Testis (tissue), 3 donors: ENCODE data around the gene LAMA1. TPM values are rescaled to one million over a fixed set of nuclear protein-coding genes. Genes with fewer than 3 reads are reported as not detected.

ENCODE experiments used
- DNase-seq: peaks from one replicate; pipeline ENCODE4 v3.0.0-alpha.2; 2019
- H3K27ac ChIP-seq, 2 donors: fragments of 200-600 bp; sonication (generic); one replicate each; pipeline ENCODE4 v1.5.1; 2019
- H3K27me3 ChIP-seq: fragments of 200-600 bp; sonication (generic); one replicate; pipeline ENCODE4 v1.5.1; 2019
- H3K36me3 ChIP-seq: fragments of 200-600 bp; sonication (generic); one replicate; pipeline ENCODE4 v1.5.1; 2017; ENCODE audit warnings: low read depth; ENCODE audit errors: missing control alignments
- H3K4me1 ChIP-seq: fragments of 200-600 bp; sonication (generic); one replicate; pipeline ENCODE4 v1.5.1; 2019
- H3K4me3 ChIP-seq, 2 donors: fragments of 200-600 bp; sonication (generic); one replicate each; pipeline ENCODE4 v1.5.1; 2017 to 2019
- H3K9me3 ChIP-seq: fragments of 200-600 bp; sonication (generic); one replicate; pipeline ENCODE4 v1.5.1; 2017
- POLR2A ChIP-seq: fragments of 450-650 bp; IDR thresholded peaks from one replicate; pipeline ENCODE4 v1.6.1; 2017; ENCODE audit warnings: antibody characterized with exemption, mild to moderate bottlenecking, moderate library complexity
- WGBS, 2 donors: methylation state at CpG; one replicate each; pipeline ENCODE4 v1.1.5; 2018; 5-methylcytosine and 5-hydroxymethylcytosine counted together
- intact Hi-C: fragments of 100-400 bp; cut with DNase I; formaldehyde crosslinking; loops from one replicate; pipeline ENCODE4 v1.15.1; 2023; ENCODE audit warnings: low total_unique reads
- polyA plus RNA-seq: library from polyadenylated mRNA; stranded (reverse); fragments of 350-450 nt; fragmentation: Illumina TruSeq; extraction: RNeasy Lipid Tissue Mini Kit (QIAGEN cat#74804); gene quantifications from one replicate; pipeline ENCODE4 v1.2.3, GENCODE V29; 2014; ENCODE audit warnings: low read depth, low replicate concordance; ENCODE audit not compliant: insufficient read depth
- total RNA-seq, 2 donors: library from RNA; depleted of rRNA; stranded (reverse); fragments of >200 nt; gene quantifications; one replicate each; pipeline ENCODE4 v1.2.3, GENCODE V29; 2016
- TF ChIP-seq, protein P1 (sequence below), 3 experiments: fragments of 450-650 bp in 2 of 3; fragments of 200-600 bp in 1 of 3; sonication (generic) in 1 of 3; IDR thresholded peaks; one replicate each; pipeline ENCODE4 v1.5.1; 2016 to 2019; ENCODE audit warnings: antibody characterized with exemption in 3 of 3, mild to moderate bottlenecking in 2 of 3, moderate library complexity in 1 of 3

The LAMA1 gene
- total and polyA plus RNA-seq, 3 donors from 2014 or later: 35.7 to 146 (median 141) TPM

- DNase-seq: no peak
- no peak overlapping the region for H3K4me3 ChIP-seq
- no peak overlapping the region for H3K27ac ChIP-seq
- H3K36me3 ChIP-seq: no peaks in the 10 kb centered on the region
- intact Hi-C loops: no loop called here
- TF ChIP-seq, protein P1, sequence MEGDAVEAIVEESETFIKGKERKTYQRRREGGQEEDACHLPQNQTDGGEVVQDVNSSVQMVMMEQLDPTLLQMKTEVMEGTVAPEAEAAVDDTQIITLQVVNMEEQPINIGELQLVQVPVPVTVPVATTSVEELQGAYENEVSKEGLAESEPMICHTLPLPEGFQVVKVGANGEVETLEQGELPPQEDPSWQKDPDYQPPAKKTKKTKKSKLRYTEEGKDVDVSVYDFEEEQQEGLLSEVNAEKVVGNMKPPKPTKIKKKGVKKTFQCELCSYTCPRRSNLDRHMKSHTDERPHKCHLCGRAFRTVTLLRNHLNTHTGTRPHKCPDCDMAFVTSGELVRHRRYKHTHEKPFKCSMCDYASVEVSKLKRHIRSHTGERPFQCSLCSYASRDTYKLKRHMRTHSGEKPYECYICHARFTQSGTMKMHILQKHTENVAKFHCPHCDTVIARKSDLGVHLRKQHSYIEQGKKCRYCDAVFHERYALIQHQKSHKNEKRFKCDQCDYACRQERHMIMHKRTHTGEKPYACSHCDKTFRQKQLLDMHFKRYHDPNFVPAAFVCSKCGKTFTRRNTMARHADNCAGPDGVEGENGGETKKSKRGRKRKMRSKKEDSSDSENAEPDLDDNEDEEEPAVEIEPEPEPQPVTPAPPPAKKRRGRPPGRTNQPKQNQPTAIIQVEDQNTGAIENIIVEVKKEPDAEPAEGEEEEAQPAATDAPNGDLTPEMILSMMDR (IDR thresholded peaks at IDR 0.05): no peak
- no peak for TF ChIP-seq POLR2A
- H3K4me1 ChIP-seq: no peaks in the 10 kb centered on the region
- no peaks in the 10 kb centered on the region for H3K9me3 ChIP-seq
- no peaks in the 10 kb centered on the region for H3K27me3 ChIP-seq
- WGBS, 2 donors: 82 to 94% methylated on average over 8 to 9 of the region's 9 CpGs
Observed at GRCh38 chr18:6961331-6961730, 156.3 kb downstream of the LAMA1 start.

GRCh38 chr18:6960656-6961055 lies 156.9 kb downstream of the LAMA1 start:
- TF ChIP-seq, protein P1 (IDR thresholded peaks at IDR 0.05): no peak
- 81 to 87% methylated on average over 2 of the region's 2 CpGs for WGBS, 2 donors
- Histone ChIP-seq H3K36me3 (no peaks in the 10 kb centered on the region), H3K4me1 (no peaks in the 10 kb centered on the region), H3K27ac (no peak overlapping the region), H3K9me3 (no peaks in the 10 kb centered on the region), H3K27me3 (no peaks in the 10 kb centered on the region), H3K4me3 (no peak overlapping the region)
- no peak for DNase-seq
- intact Hi-C loops: no loop called here

DNA sequence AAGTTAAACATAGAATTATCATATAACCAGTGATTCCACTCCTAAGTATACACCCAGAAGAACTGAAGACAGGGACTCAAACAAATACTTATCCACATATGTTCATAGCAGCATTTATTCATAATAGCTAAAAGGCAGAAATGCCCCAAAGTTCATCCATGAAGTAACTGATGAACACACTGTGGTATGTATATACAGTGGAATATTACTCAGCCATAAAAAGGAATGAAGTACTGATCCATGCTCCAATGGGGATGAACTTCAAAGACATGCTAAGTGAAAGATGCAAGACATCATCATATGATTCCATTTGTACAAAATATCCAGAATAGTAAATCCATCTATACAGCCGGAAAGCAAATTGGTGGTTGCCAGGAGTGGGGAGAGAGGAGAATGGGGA lies 157.5 kb downstream of the LAMA1 start:
- WGBS, 2 donors: 95 to 100% methylated on average over 1 of the region's 1 CpG
- TF ChIP-seq, protein P1 (IDR thresholded peaks at IDR 0.05): no peak
- no peak for TF ChIP-seq POLR2A
- Histone ChIP-seq H3K27me3 (no peaks in the 10 kb centered on the region), H3K4me1 (no peaks in the 10 kb centered on the region), H3K4me3 (no peak overlapping the region), H3K36me3 (no peaks in the 10 kb centered on the region), H3K9me3 (no peaks in the 10 kb centered on the region), H3K27ac (no peak overlapping the region)
- DNase-seq: no peak
- intact Hi-C loops: no loop called here

DNA sequence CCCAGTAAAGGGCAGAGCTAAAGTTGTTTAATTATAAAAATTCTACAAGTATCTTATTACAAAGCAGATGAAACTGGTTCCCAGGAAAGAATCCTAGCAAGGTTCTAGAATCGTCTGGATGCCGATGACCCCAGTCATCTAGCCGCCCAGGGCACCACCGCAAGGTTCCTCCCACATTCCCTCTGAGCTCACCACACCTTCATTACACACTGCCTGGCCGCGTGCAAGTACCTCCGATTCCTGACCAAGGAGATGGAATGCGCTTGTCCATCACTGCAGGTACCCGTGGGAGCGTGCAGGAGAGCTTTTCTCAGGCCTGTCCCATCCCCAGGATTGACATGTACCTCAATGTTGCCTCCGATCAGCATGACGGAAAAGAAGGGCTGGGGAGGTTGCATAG lies 158.5 kb downstream of the LAMA1 start:
- no peak overlapping the region for H3K27ac ChIP-seq
- 81 to 89% methylated on average over 12 of the region's 12 CpGs for WGBS, 2 donors

GRCh38 chr18:6956999-6957398 lies 160.6 kb downstream of the LAMA1 start:
- Histone ChIP-seq H3K4me1 (no peaks in the 10 kb centered on the region), H3K36me3 (no peaks in the 10 kb centered on the region), H3K27me3 (no peaks in the 10 kb centered on the region), H3K27ac (no peak overlapping the region), H3K9me3 (no peaks in the 10 kb centered on the region), H3K4me3 (no peak overlapping the region)
- intact Hi-C loops: no loop called here
- DNase-seq: no peak
- WGBS, 2 donors: 71 to 73% methylated on average over 12 of the region's 12 CpGs
- TF ChIP-seq POLR2A: no peak
- TF ChIP-seq, protein P1 (IDR thresholded peaks at IDR 0.05): no peak

More for the DNA sequence above, 158.5 kb downstream of the LAMA1 start:
- no peaks in the 10 kb centered on the region for H3K4me1 ChIP-seq
- intact Hi-C loops: no loop called here
- no peaks in the 10 kb centered on the region for H3K27me3 ChIP-seq
- H3K4me3 ChIP-seq: no peak overlapping the region
- H3K36me3 ChIP-seq: no peaks in the 10 kb centered on the region
- no peak for DNase-seq
- no peak for TF ChIP-seq POLR2A
- TF ChIP-seq, protein P1 (IDR thresholded peaks at IDR 0.05): no peak
- H3K9me3 ChIP-seq: no peaks in the 10 kb centered on the region
